GM12878 (cell line): ENCODE measurements around the gene BTBD9. TPM values are rescaled to one million over a fixed set of nuclear protein-coding genes. Genes with fewer than 3 reads are reported as not detected.

Source experiments
- ATAC-seq: fragments of 200-7000 bp; cut with Tn5 transposase; 3 replicates; pipeline ENCODE4 v1.9.1; 2020; ENCODE audit warnings: mild to moderate bottlenecking, moderate library complexity
- BruUV-seq: library from RNA; stranded (reverse); fragments of 400-500 nt; replicated peaks from 2 replicates; lab custom pipeline; 2021; lab: Mats Ljungman, UMichigan
- CTCF ChIA-PET: fragments of 300-600 bp; sonication (Branson Sonifier 250); formaldehyde crosslinking; extraction: SDS; loops from one replicate; lab custom pipeline; 2021; ENCODE audit warnings: inconsistent platforms; lab: Yijun Ruan, JAX
- POLR2A ChIA-PET: fragments of 350-600 bp; formaldehyde crosslinking; extraction: SDS; loops from one replicate; lab custom pipeline; 2021; ENCODE audit warnings: inconsistent platforms; lab: Charles Lee
- RAD21 ChIA-PET: fragments of 300-600 bp; sonication (Branson Sonifier 250); formaldehyde crosslinking; loops from one replicate; lab custom pipeline; 2023; ENCODE audit warnings: antibody characterized with exemption; ENCODE audit not compliant: unreplicated experiment; lab: Charles Lee
- SMC1A ChIA-PET: fragments of 300-600 bp; sonication (Branson Sonifier 250); formaldehyde crosslinking; loops from one replicate; lab custom pipeline; 2023; ENCODE audit not compliant: unreplicated experiment, uncharacterized antibody; lab: Charles Lee
- DNase-seq: peaks from one replicate; pipeline ENCODE4 v3.0.0-alpha.2; 2011; ENCODE audit warnings: low read depth, low spot score
- FAIRE-seq: peaks from 3 replicates; lab custom pipeline; 2011; peaks lifted over from hg19 to GRCh38; lab: Jason Lieb, UNC
- H2AFZ ChIP-seq: 2 replicates; pipeline ENCODE4 v1.6.0; 2011; ENCODE audit warnings: low read depth, low read length, control low read depth; ENCODE audit not compliant: control insufficient read depth
- H3K27ac ChIP-seq: 2 replicates; pipeline ENCODE4 v1.5.1; 2011; ENCODE audit warnings: control low read depth; ENCODE audit not compliant: control insufficient read depth, insufficient read depth
- H3K27me3 ChIP-seq, 2 experiments: replicated peaks in 1 of 2; 2 replicates each; pipeline versions ENCODE4 v1.6.0 to v1.6.1; 2011; ENCODE audit warnings: low read length in 1 of 2; ENCODE audit not compliant: control insufficient read depth in 2 of 2, insufficient read depth in 2 of 2
- H3K36me3 ChIP-seq, 2 experiments: 2 replicates each; pipeline ENCODE4 v1.5.1; 2011; ENCODE audit warnings: low read length in 1 of 2; ENCODE audit not compliant: control insufficient read depth in 2 of 2, insufficient read depth in 2 of 2
- H3K4me1 ChIP-seq: 2 replicates; pipeline ENCODE4 v1.6.1; 2011; ENCODE audit warnings: mild to moderate bottlenecking, low read length, moderate library complexity, mixed read lengths; ENCODE audit not compliant: control insufficient read depth, insufficient read depth
- H3K4me2 ChIP-seq: 2 replicates; pipeline ENCODE4 v1.6.0; 2011; ENCODE audit warnings: control low read depth; ENCODE audit not compliant: control insufficient read depth, insufficient read depth
- H3K4me3 ChIP-seq: fragments of 200-600 bp; sonication (generic); 2 replicates; pipeline ENCODE4 v1.5.1; 2016
- H3K79me2 ChIP-seq: 2 replicates; pipeline ENCODE4 v1.6.0; 2011; ENCODE audit warnings: low read length; ENCODE audit not compliant: control insufficient read depth, insufficient read depth
- H3K9ac ChIP-seq: 2 replicates; pipeline ENCODE4 v1.8.0; 2011; ENCODE audit warnings: low read length, control low read depth, mixed read lengths; ENCODE audit not compliant: control insufficient read depth, insufficient read depth
- H3K9me3 ChIP-seq: replicated peaks from 3 replicates; pipeline ENCODE4 v1.5.1; 2011; ENCODE audit warnings: mild to moderate bottlenecking, low read length; ENCODE audit not compliant: control insufficient read depth, insufficient read depth
- H4K20me1 ChIP-seq: 2 replicates; pipeline ENCODE4 v1.6.0; 2011; ENCODE audit not compliant: control insufficient read depth, insufficient read depth
- BCL11A ChIP-seq: IDR thresholded peaks from 2 replicates; pipeline ENCODE4 v1.6.1; 2011; ENCODE audit warnings: low read depth, low read length
- RAD21 ChIP-seq: IDR thresholded peaks from 2 replicates; pipeline ENCODE4 v1.6.1; 2011; ENCODE audit warnings: mild to moderate bottlenecking, low read depth, low read length, moderate library complexity; ENCODE audit not compliant: insufficient read depth
- SMC3 ChIP-seq: IDR thresholded peaks from 2 replicates; pipeline ENCODE4 v1.6.1; 2011; ENCODE audit warnings: low read length, improper control_type of control experiment, borderline replicate concordance
- WGBS: methylation state at CpG from one replicate; pipeline ENCODE4 v1.1.6; 2016; ENCODE audit warnings: low lambda C conversion rate; ENCODE audit not compliant: insufficient replicate concordance, insufficient coverage; ENCODE audit errors: missing lambda C conversion rate; 5-methylcytosine and 5-hydroxymethylcytosine counted together
- in situ Hi-C: fragments of 300-500 bp; cut with MboI; formaldehyde crosslinking; loops from 9 replicates; pipeline ENCODE4 v1.14.3; 2018; ENCODE audit warnings: mixed read lengths
- intact Hi-C: fragments of 100-400 bp; cut with micrococcal nuclease; formaldehyde crosslinking; loops from one replicate; pipeline ENCODE4 v1.14.2; 2022; ENCODE audit not compliant: unreplicated experiment
- polyA plus RNA-seq, 11 experiments: library from polyadenylated mRNA; depleted of rRNA in 4 of 11; unstranded in 6 of 11; stranded (reverse) in 5 of 11; fragments of >200 nt; fragmentation: Nextera tagmentation in 4 of 11; fragmentation: Illumina TruSeq in 1 of 11; extraction: Ambion mirVana in 4 of 11; extraction: Trizol in 1 of 11; gene quantifications; 1 replicate in 1 of 11; 2 replicates in 10 of 11; pipeline versions ENCODE4 v1.2.1 to v1.2.3, GENCODE V29; 2011 to 2016; ENCODE audit warnings: inconsistent platforms in 2 of 11, missing spikeins in 2 of 11, low read depth in 1 of 11
- total RNA-seq, 4 experiments: library from RNA; depleted of rRNA in 3 of 4; stranded (reverse); fragments of >200 nt in 3 of 4; fragmentation: Illumina TruSeq in 1 of 4; extraction: Trizol in 1 of 4; gene quantifications; 2 replicates each; pipeline versions ENCODE4 v1.2.1 to v1.2.3, GENCODE V29; 2013 to 2021
- TF ChIP-seq, protein P1 (sequence below), 3 experiments: IDR thresholded peaks in 2 of 3; conservative IDR thresholded peaks in 1 of 3; 2 replicates each; pipeline ENCODE4 v1.5.1; 2011; ENCODE audit warnings: low read depth in 3 of 3, low read length in 3 of 3, mild to moderate bottlenecking in 3 of 3, control low read depth in 2 of 3, moderate library complexity in 2 of 3, inconsistent platforms in 1 of 3, mixed read lengths in 1 of 3; ENCODE audit not compliant: control insufficient read depth in 2 of 3, insufficient read depth in 1 of 3; ENCODE audit errors: extremely low read depth in 1 of 3

Gene BTBD9
- total and polyA plus RNA-seq, 10 of the 15 experiments (the other 5 are each of a cell fraction or from before 2014, with no cell fraction given) = 0.22 to 8.6 (median 4.6) TPM

DNA sequence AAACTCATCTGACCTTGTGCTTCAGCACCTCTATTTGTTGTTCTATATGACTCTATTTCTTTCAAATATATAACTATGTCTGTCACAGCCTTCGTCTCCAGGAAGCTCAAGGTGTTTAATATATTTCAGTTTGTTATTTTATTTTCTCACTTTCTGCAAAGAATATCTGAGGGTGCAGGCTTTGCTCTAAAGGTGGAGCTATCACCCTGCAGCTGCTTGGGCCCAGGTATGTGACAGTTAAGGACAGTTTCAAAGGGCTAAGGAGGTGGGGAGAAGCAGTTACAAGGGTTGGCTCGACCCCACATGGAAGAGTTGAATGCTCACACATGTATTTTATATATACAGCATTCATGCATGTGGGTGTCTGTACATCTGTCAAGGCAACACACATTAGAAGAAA is 405.6 kb downstream of the BTBD9 start:
- BruUV-seq = no TSS peak
- ChIA-PET RAD21 (no interaction called here), SMC1A (interaction anchor here (0.9 kb wide), 1 partner anchor 11 kb away, joined by 3 read pairs; no protein-coding TSS in a partner anchor), POLR2A (no interaction called here)
- no peaks in the 10 kb centered on the region for H3K27me3 ChIP-seq
- no peaks in the 10 kb centered on the region for H4K20me1 ChIP-seq
- H3K9me3 ChIP-seq = no peaks in the 10 kb centered on the region
- no peak overlapping the region; the same call in 1 of the 2 replicates for H3K27ac ChIP-seq
- H3K9ac ChIP-seq = no peak overlapping the region
- no peak overlapping the region for H3K4me2 ChIP-seq
- intact Hi-C loops = no loop called here
- H3K4me1 ChIP-seq = peaks cover 31% of the 10 kb centered on the region
- TF ChIP-seq BCL11A = no peak
- peak; percentile 14; the same call in 1 of the 2 replicates for TF ChIP-seq SMC3
- TF ChIP-seq, protein P1, sequence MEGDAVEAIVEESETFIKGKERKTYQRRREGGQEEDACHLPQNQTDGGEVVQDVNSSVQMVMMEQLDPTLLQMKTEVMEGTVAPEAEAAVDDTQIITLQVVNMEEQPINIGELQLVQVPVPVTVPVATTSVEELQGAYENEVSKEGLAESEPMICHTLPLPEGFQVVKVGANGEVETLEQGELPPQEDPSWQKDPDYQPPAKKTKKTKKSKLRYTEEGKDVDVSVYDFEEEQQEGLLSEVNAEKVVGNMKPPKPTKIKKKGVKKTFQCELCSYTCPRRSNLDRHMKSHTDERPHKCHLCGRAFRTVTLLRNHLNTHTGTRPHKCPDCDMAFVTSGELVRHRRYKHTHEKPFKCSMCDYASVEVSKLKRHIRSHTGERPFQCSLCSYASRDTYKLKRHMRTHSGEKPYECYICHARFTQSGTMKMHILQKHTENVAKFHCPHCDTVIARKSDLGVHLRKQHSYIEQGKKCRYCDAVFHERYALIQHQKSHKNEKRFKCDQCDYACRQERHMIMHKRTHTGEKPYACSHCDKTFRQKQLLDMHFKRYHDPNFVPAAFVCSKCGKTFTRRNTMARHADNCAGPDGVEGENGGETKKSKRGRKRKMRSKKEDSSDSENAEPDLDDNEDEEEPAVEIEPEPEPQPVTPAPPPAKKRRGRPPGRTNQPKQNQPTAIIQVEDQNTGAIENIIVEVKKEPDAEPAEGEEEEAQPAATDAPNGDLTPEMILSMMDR (IDR thresholded peaks at IDR 0.05 in 2 of 3, conservative IDR thresholded peaks at IDR 0.05 in 1 of 3; ENCODE audit: control insufficient read depth in 2 of 3, extremely low read depth in 1 of 3, insufficient read depth in 1 of 3, low read depth in 3 of 3, low read length in 3 of 3) = peak in 2 of 3 experiments; percentile 13 to 16; a peak in 2 of 6 replicates
- TF ChIP-seq RAD21 = peak; percentile 71
- TF ChIP-seq, all 136 proteins: peak for 3
- DNase-seq (no peak), FAIRE-seq (no peak), ATAC-seq (peak; percentile 31; the same call in 1 of the 3 replicates)
- Histone ChIP-seq H3K79me2 (no peaks in the 10 kb centered on the region), H2AFZ (no peak overlapping the region), H3K36me3 (no peaks in the 10 kb centered on the region), H3K4me3 (no peak overlapping the region)
- in situ Hi-C loops = no loop called here
- 28% methylated on average over 2 of the region's 2 CpGs for WGBS
- CTCF ChIA-PET = interaction anchor here (1.8 kb wide), 1 partner anchor 260 kb away, joined by 6 read pairs; no protein-coding TSS in a partner anchor
